CD4-positive, alpha-beta T cell treated with Interleukin-4 for 1 hour (primary cell): Measurements from ENCODE around the gene EIF1AD.
"Not testable (repeated sequence)": the region's sequence is repeated elsewhere in the genome, so short reads cannot be mapped to it uniquely, and the experiment has no call there.

ENCODE experiments used
- DNase-seq, 2 donors: peaks; one replicate each; pipeline ENCODE4 v3.0.0-alpha.2; 2020 to 2022

Gene EIF1AD

DNA sequence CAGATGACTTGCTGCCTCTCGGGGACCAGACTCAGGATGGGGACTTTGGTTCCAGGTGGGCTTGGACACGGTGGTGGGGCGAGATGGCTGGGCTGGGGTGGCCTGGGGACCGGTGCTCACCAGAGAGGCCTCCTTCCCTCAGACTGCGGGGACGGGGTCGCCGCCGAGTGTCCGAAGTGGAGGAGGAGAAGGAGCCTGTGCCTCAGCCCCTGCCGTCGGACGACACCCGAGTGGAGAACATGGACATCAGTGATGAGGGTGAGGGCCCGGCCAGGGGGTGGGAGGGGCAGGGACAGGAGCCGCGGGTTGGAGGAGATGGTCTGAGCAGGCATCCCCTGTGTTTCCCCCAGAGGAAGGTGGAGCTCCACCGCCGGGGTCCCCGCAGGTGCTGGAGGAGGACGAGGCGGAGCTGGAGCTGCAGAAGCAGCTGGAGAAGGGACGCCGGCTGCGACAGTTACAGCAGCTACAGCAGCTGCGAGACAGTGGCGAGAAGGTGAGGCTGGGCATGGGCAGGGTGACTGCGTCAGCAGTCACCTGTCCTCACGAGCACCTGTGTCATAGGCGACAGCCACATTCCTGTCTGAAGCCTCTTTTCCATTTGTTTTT, 34.5 kb downstream of the EIF1AD start:
- no peak for DNase-seq

DNA sequence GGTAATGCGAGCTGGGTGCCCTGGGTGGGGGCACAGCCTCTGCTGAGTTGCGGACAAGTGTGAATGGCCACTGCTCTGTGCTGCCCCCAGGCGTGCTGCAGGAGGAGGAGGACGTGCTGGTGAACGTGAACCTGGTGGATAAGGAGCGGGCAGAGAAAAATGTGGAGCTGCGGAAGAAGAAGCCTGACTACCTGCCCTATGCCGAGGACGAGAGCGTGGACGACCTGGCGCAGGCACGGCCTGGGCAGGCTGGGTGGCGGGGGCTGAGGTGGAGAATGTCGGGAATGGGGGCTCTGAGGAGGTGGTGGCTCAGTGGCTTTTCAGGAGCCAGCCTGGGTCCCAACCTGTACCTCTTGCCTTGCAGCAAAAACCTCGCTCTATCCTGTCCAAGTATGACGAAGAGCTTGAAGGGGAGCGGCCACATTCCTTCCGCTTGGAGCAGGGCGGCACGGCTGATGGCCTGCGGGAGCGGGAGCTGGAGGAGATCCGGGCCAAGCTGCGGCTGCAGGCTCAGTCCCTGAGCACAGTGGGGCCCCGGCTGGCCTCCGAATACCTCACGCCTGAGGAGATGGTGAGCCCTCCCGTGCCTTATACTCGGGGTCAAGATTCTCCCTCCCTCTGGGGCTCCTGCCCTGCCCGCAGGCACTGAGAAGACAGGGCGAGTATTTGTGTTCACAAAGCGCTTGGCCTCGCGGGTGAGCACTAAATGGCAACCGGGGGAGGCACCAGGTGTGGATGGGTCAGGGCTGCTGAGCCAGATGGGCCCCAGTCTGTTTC, 35.8 kb downstream of the EIF1AD start:
- DNase-seq = no peak

DNA sequence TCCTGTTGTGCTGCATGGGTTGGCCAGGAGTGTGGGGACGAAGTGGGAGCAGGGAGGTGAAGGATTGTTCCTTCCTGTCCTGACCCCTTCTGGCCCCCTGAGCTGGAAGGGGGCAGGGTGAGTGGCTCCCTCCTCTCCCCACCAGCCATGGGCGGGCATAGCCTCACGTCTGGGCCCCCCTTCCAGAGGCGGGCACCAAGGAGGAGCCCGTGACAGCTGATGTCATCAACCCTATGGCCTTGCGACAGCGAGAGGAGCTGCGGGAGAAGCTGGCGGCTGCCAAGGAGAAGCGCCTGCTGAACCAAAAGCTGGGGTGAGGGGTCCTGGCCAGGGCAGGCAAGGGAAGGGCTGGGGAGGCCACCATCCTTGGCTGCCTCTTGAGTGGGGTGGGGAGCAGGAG, 37.1 kb downstream of the EIF1AD start:
- no peak for DNase-seq

DNA sequence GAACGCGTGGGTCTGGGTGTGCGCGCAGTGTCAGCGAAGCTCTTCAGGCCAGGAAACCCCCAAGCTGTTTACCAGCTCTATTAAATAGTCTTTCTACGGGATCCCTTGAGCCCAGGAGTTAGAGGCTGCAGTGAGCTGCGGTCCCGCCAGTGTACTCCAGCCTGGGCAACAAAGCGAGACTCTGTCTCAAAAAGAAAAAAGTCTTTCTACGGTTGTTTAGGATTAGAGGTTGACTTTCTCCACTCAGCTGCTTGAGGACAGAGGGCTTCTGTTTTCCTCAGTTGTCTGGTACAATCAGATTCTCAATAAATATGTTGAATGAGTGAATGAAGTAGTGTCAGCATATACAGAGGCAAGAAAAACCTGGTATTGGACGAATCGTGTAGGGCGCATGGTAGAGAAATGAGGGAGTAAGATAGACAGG, 39.8 kb downstream of the EIF1AD start:
- peak; percentile 55 to 66 for DNase-seq

DNA sequence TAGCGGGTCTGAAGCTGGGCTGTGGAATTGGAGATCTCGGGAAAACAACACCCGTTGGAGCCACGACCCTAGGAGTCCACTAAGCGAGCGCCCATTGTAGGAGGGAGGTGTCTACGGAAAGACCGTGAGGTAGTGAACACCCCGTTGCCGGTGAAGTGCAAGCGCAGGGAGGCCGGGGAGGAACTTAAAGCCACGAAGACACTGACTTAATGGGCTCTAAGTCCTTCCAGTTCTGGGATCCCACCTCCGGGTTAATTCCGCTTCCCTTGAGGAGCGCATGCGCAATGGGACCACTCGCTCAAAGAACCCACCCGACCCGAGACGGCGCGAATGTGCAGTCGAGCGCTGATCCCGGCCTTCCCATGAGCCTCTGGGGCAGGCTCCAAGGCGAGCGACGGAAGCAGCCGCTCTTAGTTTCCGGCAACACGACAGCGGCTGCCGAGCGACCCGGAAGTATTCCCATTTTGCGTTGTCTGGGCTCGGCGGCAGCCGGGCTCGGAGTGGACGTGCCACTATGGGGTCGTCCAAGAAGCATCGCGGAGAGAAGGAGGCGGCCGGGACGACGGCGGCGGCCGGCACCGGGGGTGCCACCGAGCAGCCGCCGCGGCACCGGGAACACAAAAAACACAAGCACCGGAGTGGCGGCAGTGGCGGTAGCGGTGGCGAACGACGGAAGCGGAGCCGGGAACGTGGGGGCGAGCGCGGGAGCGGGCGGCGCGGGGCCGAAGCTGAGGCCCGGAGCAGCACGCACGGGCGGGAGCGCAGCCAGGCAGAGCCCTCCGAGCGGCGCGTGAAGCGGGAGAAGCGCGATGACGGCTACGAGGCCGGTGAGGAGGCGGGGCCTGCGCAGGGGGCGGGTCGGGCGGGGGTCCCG, 40.5 kb downstream of the EIF1AD start, which contains the start of gene SART1:
TSS of gene SART1 (plus strand) at position 468 of the 874 bp plus-strand sequence. CDS start at position 515, 47 bp downstream.
- peak; percentile 97 to 98 for DNase-seq

DNA sequence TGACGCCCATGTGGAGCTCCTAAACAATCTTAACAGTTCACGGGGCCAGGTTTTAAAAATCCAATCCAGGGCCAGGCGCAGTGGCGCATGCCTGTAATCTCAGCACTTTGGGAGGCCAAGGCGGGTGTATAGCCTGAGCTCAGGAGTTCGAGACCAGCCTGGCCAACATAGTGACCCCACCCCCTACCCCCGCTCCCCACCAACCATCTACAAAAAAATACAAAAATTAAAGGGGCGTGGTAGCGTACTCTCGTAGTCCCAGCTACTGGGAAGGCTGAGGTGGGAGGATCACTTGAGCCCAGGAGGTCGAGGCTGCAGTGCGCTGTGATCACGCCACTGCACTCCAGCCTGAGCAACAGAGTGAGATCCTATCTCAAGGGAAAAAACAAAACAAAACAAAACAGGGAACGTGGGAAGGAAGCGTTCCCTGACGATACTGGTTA, 41.1 kb downstream of the EIF1AD start:
- no peak for DNase-seq

DNA sequence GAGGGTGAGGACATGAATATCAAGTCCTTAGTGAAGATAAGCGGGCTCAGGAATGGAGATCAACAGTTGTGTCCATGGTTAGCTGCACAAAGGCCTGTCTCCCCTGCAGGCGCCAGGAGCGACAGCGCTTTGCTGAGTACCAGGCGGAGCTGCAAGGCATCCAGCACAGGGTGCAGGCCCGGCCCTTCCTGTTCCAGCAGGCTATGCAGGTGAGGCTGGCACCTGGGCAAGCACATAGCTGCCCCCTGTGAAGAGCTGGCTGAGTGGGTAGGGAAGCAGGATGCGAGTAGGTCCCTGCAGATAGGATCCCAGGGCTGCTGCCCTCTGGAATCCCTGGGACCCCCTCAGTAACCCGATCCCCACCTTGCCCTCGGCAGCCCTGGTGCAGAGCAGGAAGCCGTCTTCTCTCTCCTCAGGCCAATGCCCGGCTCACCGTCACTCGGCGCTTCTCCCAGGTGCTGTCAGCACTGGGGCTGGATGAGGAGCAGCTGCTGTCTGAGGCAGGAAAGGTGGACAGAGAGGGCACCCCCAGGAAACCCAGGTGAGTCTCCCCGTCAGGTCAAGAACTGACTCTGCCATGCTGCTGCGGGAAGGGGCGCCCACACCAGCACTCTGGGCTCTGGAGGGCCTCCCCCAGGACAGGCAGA, 43.1 kb downstream of the EIF1AD start:
- no peak for DNase-seq

DNA sequence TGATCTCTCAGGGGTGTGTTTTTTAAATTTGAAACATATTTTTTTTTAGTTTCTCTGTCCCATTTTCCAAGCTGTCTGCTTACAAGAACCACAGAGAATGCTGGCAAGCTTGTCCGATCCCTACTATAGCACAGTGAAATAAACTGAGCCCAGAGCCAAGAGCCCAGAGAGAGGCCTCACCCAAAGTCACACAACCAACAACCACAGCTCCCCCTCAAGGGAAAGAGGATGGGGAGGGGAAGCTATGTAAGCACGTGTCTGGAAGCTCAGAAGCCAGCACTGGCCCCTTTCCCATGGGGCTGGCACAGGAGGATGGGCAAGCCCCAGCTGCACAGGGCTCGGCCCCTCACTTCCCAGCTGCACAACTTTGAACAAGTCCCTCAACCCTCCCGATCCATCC, 43.7 kb downstream of the EIF1AD start:
- DNase-seq = no peak

DNA sequence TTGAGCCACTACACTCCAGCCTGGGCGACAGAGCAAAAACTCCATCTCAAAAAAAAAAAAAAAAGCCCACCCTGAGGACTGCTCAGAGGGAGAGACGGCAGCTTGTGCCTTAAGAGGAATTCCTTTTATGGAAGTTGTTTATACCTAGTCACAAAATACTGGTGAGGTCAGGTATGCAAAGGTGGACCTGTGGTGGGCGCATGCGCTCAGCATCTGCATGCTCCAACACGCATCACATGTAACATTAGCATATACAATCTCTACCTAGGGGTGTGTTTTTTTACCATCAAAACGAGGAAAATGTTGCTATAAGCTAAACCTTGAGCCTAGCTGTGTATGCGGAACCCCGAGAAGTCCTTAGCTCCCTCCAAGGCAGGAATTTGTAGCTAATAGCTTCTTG, 47.2 kb downstream of the EIF1AD start:
- no peak for DNase-seq

DNA sequence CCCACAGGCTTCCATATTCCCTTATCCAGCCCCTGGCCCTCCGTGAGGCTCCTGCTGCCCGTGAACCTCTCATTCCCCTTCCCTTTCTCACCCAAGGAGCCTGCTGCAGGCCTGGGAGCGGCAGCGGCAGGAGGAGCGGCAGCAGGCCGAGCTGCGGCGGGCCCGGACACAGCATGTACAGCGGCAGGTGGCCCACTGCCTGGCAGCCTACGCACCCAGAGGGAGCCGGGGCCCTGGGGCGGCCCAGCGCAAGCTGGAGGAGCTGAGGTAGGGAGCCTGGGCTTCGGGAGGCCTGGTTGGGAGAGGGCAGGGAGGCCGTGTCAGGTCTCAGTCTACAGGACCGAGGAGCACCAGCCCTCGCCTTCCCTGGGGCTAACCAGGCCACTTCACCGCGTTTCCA, 48.5 kb downstream of the EIF1AD start:
- DNase-seq = no peak

DNA sequence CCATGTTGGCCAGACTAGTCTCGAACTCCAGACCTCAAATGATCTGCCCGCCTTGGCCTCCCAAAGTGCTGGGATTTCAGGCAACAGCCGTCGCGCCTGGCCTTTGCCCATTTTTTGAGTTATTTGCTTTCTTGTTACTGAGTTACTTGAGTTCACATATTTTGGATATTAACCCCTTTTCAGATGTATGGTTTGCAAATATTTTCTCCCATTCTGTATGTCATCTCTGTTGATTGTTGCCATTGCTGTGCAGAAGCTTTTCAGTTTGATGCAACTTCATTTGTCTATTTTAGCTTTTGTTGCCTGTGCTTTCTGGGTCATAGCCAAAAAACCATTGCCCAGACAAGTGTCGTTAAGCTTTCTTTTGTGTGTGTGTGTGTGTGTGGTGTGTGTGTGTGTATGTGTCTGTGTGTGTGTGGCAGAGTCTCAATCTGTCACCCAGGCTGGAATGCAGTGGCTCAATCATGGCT, 49.9 kb downstream of the EIF1AD start:
- DNase-seq = no peak

DNA sequence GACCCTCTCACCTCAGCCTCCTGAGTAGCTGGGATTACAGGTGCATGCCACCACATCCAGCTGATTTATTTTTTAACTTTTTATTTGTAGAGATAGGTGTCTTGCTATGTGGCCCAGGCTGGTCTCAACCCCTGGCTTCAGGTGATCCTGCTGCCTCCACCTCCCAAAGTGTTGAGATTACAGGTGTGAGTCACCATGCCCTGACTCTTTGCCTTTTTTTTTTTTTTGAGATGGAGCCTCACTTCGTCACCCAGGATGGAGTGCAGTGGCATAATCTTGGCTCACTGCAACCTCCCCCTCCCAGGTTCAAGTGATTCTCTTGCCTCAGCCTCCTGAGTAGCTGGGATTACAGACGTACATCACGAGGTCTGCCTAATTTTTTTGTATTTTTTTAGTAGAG, 50.3 kb downstream of the EIF1AD start:
- not testable (repeated sequence) for DNase-seq

DNA sequence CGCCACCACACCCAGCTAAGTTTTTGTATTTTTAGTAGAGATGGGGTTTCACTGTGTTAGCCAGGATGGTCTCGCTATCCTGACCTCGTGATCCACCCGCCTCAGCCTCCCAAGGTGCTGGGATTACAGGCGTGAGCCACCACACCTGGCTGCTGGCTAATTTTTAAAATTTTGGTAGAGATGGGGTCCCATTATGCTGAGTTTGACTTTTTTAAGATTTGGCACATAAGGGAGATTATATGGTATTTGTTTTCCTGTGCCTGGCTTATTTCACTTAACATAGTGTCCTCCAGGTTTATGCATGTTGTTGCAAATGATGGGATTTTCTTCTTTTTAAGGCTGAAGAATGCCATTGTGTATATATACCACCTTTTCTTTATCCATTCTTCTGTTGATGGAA, 51.2 kb downstream of the EIF1AD start:
- DNase-seq = not testable (repeated sequence)

DNA sequence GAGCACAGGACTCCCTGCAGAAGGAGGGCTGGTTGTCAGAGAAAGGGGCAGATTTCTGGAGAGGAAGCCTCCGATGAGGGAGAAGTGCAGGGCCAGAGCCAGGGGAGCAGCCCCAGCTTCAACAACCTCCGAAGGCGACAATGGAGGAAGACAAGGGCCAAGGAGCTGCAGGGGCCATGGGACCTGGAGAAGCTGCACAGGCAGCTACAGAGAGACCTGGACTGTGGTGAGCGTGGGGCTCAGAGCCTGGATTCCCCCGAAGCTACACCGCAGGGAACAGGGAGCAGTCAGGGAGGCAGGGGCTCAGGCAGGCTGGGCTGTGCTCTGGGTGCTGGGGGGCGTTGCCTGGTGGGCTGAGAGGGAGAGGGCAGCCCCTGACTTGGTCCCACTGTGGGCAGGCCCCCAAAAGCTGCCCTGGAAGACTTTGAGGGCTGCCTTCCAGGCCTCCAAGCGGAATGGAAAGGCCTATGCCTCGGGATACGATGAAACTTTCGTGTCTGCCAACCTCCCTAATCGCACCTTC, 54.3 kb downstream of the EIF1AD start:
- no peak for DNase-seq

DNA sequence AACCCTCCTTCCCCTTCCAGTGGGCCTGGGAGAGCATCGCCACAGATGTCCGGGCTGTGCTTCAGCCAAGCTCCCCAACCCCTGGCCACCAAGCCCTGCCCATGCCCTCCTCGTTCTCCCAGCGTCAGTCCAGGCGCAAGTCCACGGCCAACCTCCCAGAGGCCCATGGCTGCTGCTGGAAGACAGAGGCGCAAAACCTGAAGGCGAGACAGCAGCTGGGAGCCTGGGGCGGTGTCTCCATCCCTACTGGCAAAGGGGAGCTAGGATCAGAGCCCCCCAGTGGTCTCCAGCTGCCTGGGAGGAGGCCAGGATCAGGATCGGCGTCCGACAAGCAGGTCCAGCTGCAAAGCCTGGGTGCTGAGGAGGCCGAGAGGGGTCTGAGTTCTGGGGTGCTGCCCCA, 54.8 kb downstream of the EIF1AD start:
- DNase-seq = no peak

DNA sequence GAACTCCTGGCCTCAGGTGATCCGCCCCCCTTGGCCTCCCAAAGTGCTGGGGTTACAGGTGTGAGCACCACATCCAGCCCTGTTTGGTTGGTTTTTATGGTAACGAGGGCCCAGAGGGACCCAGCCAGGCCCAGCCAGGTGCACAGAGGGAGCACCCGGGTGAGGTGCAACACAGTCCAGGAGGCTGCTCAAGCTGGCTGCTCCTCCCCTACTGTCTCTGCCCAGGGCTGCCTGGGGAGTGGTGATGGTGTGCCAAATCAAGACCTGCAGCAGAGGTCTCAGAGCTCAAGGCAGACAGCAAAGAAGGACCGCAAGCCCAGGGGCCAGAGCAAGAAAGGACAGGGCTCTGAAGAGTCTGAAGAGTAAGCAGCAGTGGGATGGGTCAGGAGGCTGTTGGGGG, 55.3 kb downstream of the EIF1AD start:
- no peak for DNase-seq
